ENCODE results near the gene CDK19. TPM values are rescaled to one million over a fixed set of nuclear protein-coding genes. Genes with fewer than 3 reads are reported as not detected.

Gene CDK19
- total RNA-seq, 2 donors from 2014 or later = 16.8 to 20.8 TPM

- Histone ChIP-seq H3K36me3 (ENCODE audit: control insufficient read depth, insufficient read depth, low read length) (peaks cover 26% of the 10 kb centered on the region), H3K9ac (ENCODE audit: extremely low read depth, low read length, poor library complexity, severe bottlenecking) (no peak overlapping the region), H3K27ac (ENCODE audit: low read depth, low read length) (no peak overlapping the region), H3K27me3 (ENCODE audit: control insufficient read depth, insufficient read depth, low read length, poor library complexity, severe bottlenecking) (no peaks in the 10 kb centered on the region), H3K9me3 (ENCODE audit: control insufficient read depth, low read length) (no peaks in the 10 kb centered on the region), H3K4me3 (ENCODE audit: low read length) (no peak overlapping the region), H3K4me1 (ENCODE audit: control insufficient read depth, insufficient read depth, low read length) (peaks cover 3% of the 10 kb centered on the region)
- peaks cover 11% of the 10 kb centered on the region for H3K36me3 Mint-ChIP-seq (ENCODE audit: low read depth)
- DNase-seq = no peak
- peaks cover 11% of the 10 kb centered on the region for H3K4me1 Mint-ChIP-seq
- WGBS, 2 experiments (ENCODE audit: insufficient coverage in 1 of 2, insufficient read length in 1 of 2) = 93 to 94% methylated on average over 2 of the region's 2 CpGs
- H3K27me3 Mint-ChIP-seq (ENCODE audit: insufficient read depth) = no peaks in the 10 kb centered on the region
- no peak overlapping the region for H3K4me3 Mint-ChIP-seq
- no peaks in the 10 kb centered on the region for H3K9me3 Mint-ChIP-seq
- no peak overlapping the region for H3K27ac Mint-ChIP-seq
- no peak for TF ChIP-seq CTCF (conservative IDR thresholded peaks at IDR 0.05)
Observed at GRCh38 chr6:110625883-110626282, 189.4 kb downstream of the CDK19 start.

GRCh38 chr6:110622912-110623578 is 192.2 kb downstream of the CDK19 start:
- H3K36me3 Mint-ChIP-seq (ENCODE audit: low read depth) = peaks cover 14% of the 10 kb centered on the region

GRCh38 chr6:110621061-110621460 is 194.2 kb downstream of the CDK19 start:
- Mint-ChIP-seq H3K9me3 (no peaks in the 10 kb centered on the region), H3K36me3 (ENCODE audit: low read depth) (peaks cover 23% of the 10 kb centered on the region), H3K27ac (no peak overlapping the region), H3K4me3 (no peak overlapping the region), H3K4me1 (peaks cover 47% of the 10 kb centered on the region), H3K27me3 (ENCODE audit: insufficient read depth) (no peaks in the 10 kb centered on the region)
- DNase-seq = no peak
- Histone ChIP-seq H3K27ac (ENCODE audit: low read depth, low read length) (no peak overlapping the region), H3K9ac (ENCODE audit: extremely low read depth, low read length, poor library complexity, severe bottlenecking) (no peak overlapping the region), H3K9me3 (ENCODE audit: control insufficient read depth, low read length) (no peaks in the 10 kb centered on the region), H3K4me1 (ENCODE audit: control insufficient read depth, insufficient read depth, low read length) (peaks cover 18% of the 10 kb centered on the region), H3K27me3 (ENCODE audit: control insufficient read depth, insufficient read depth, low read length, poor library complexity, severe bottlenecking) (no peaks in the 10 kb centered on the region), H3K36me3 (ENCODE audit: control insufficient read depth, insufficient read depth, low read length) (peaks cover 35% of the 10 kb centered on the region), H3K4me3 (ENCODE audit: low read length) (no peak overlapping the region)
- WGBS, 2 experiments (ENCODE audit: insufficient coverage in 1 of 2, insufficient read length in 1 of 2) = 90 to 93% methylated on average over 2 to 9 of the region's 9 CpGs
- TF ChIP-seq CTCF (conservative IDR thresholded peaks at IDR 0.05) = no peak

More at GRCh38 chr6:110622912-110623578, 192.2 kb downstream of the CDK19 start:
- H3K27ac Mint-ChIP-seq = no peak overlapping the region
- 97 to 100% methylated on average over 1 to 2 of the region's 2 CpGs for WGBS, 2 experiments (ENCODE audit: insufficient coverage in 1 of 2, insufficient read length in 1 of 2)
- H3K4me1 Mint-ChIP-seq = peaks cover 39% of the 10 kb centered on the region
- Histone ChIP-seq H3K4me1 (ENCODE audit: control insufficient read depth, insufficient read depth, low read length) (peaks cover 18% of the 10 kb centered on the region), H3K27ac (ENCODE audit: low read depth, low read length) (no peak overlapping the region), H3K4me3 (ENCODE audit: low read length) (no peak overlapping the region), H3K9ac (ENCODE audit: extremely low read depth, low read length, poor library complexity, severe bottlenecking) (no peak overlapping the region), H3K27me3 (ENCODE audit: control insufficient read depth, insufficient read depth, low read length, poor library complexity, severe bottlenecking) (no peaks in the 10 kb centered on the region), H3K9me3 (ENCODE audit: control insufficient read depth, low read length) (no peaks in the 10 kb centered on the region), H3K36me3 (ENCODE audit: control insufficient read depth, insufficient read depth, low read length) (peaks cover 30% of the 10 kb centered on the region)
- H3K27me3 Mint-ChIP-seq (ENCODE audit: insufficient read depth) = no peaks in the 10 kb centered on the region
- DNase-seq = no peak
- H3K9me3 Mint-ChIP-seq = no peaks in the 10 kb centered on the region
- no peak overlapping the region for H3K4me3 Mint-ChIP-seq
- no peak for TF ChIP-seq CTCF (conservative IDR thresholded peaks at IDR 0.05)
